ENCODE measurements around the gene FBXW7.
A peak's percentile ranks its signal among the peaks of the same experiment; 100 is the strongest.
"Not testable (repeated sequence)": the region's sequence is repeated elsewhere in the genome, so short reads cannot be mapped to it uniquely, and the experiment has no call there.

FBXW7 gene

GRCh38 chr4:152535903-152536544 is at the start of gene FBXW7:
Gene FBXW7, minus strand, starts transcription at chr4:152536092. Its CDS starts 124,289 bp downstream, at chr4:152411803.
- DNase-seq: peak; percentile 100

- DNase-seq: no peak
Observed at GRCh38 chr4:152585023-152585441, 49.1 kb upstream of the FBXW7 start.

GRCh38 chr4:152581536-152582160 is 45.8 kb upstream of the FBXW7 start:
- DNase-seq: no peak

GRCh38 chr4:152579916-152580315 is 44.0 kb upstream of the FBXW7 start:
- DNase-seq: no peak

GRCh38 chr4:152579107-152579764 is 43.3 kb upstream of the FBXW7 start:
- no peak for DNase-seq

GRCh38 chr4:152578670-152579069 is 42.8 kb upstream of the FBXW7 start:
- DNase-seq: no peak

- peak in 2 of 3 donors; percentile 8 to 34 for DNase-seq
Observed at GRCh38 chr4:152577708-152578396, 42.0 kb upstream of the FBXW7 start.

- no peak for DNase-seq
Observed at GRCh38 chr4:152575533-152575932, 39.6 kb upstream of the FBXW7 start.

- no peak for DNase-seq
Observed at GRCh38 chr4:152573861-152574260, 38.0 kb upstream of the FBXW7 start.

GRCh38 chr4:152572417-152573086 is 36.7 kb upstream of the FBXW7 start:
- peak; percentile 60 to 79 (median 73) for DNase-seq

- no peak for DNase-seq
Observed at GRCh38 chr4:152571770-152572169, 35.9 kb upstream of the FBXW7 start.

- DNase-seq: no peak
Observed at GRCh38 chr4:152571296-152571695, 35.4 kb upstream of the FBXW7 start.

GRCh38 chr4:152565333-152565732 is 29.4 kb upstream of the FBXW7 start:
- no peak for DNase-seq

- no peak for DNase-seq
Observed at GRCh38 chr4:152564336-152564735, 28.4 kb upstream of the FBXW7 start.

GRCh38 chr4:152563209-152563608 is 27.3 kb upstream of the FBXW7 start:
- DNase-seq: no peak

- DNase-seq: no peak
Observed at GRCh38 chr4:152559641-152560040, 23.7 kb upstream of the FBXW7 start.

- no peak for DNase-seq
Observed at GRCh38 chr4:152558396-152558795, 22.5 kb upstream of the FBXW7 start.

- DNase-seq: no peak
Observed at GRCh38 chr4:152556834-152557233, 20.9 kb upstream of the FBXW7 start.

- peak in 1 of 3 donors; percentile 28 for DNase-seq
Observed at GRCh38 chr4:152556283-152556682, 20.4 kb upstream of the FBXW7 start.

- no peak for DNase-seq
Observed at GRCh38 chr4:152554742-152555141, 18.9 kb upstream of the FBXW7 start.

GRCh38 chr4:152550687-152551086 is 14.8 kb upstream of the FBXW7 start:
- not testable (repeated sequence) for DNase-seq

GRCh38 chr4:152545088-152545487 is 9.2 kb upstream of the FBXW7 start:
- DNase-seq: no peak

GRCh38 chr4:152544533-152544932 is 8.6 kb upstream of the FBXW7 start:
- DNase-seq: not testable (repeated sequence)

Data from suppressor macrophage treated with lipopolysaccharide for 1 hour (primary cell).